HEK293 (cell line): ENCODE results near the gene TRAF4.
A peak's percentile ranks its signal among the peaks of the same experiment; 100 is the strongest.

Experiments
- AEBP2 ChIP-seq: fragments of 450-650 bp; formaldehyde crosslinking; IDR thresholded peaks from 2 replicates; pipeline ENCODE4 v1.5.1; 2016; ENCODE audit warnings: missing biosample characterization, missing genetic modification characterization, borderline replicate concordance
- CTCF ChIP-seq: fragments of 450-650 bp; formaldehyde crosslinking; IDR thresholded peaks from 2 replicates; pipeline ENCODE4 v1.5.1; 2016; ENCODE audit warnings: missing biosample characterization, missing genetic modification characterization
- HOXC10 ChIP-seq: sonication (generic); formaldehyde crosslinking; IDR thresholded peaks from 2 replicates; pipeline ENCODE4 v1.8.1; 2023; ENCODE audit warnings: mild to moderate bottlenecking, missing genetic modification reagents
- PRDM2 ChIP-seq: fragments of 450-650 bp; formaldehyde crosslinking; IDR thresholded peaks from 2 replicates; pipeline ENCODE4 v1.5.1; 2016; ENCODE audit warnings: missing biosample characterization, missing genetic modification characterization, borderline replicate concordance
- PRDM4 ChIP-seq: fragments of 450-650 bp; formaldehyde crosslinking; IDR thresholded peaks from 2 replicates; pipeline ENCODE4 v1.5.1; 2017; ENCODE audit warnings: missing biosample characterization, missing genetic modification characterization
- RBAK ChIP-seq: fragments of 450-650 bp; formaldehyde crosslinking; IDR thresholded peaks from 2 replicates; pipeline ENCODE4 v1.5.1; 2016; ENCODE audit warnings: missing biosample characterization, missing genetic modification characterization
- REPIN1 ChIP-seq: fragments of 450-650 bp; formaldehyde crosslinking; IDR thresholded peaks from 2 replicates; pipeline ENCODE4 v1.5.1; 2017; ENCODE audit warnings: missing biosample characterization, missing genetic modification characterization, low read depth
- SALL2 ChIP-seq: fragments of 450-650 bp; formaldehyde crosslinking; IDR thresholded peaks from 2 replicates; pipeline ENCODE4 v1.5.0; 2017; ENCODE audit warnings: missing biosample characterization, mild to moderate bottlenecking, missing genetic modification characterization, borderline replicate concordance
- SCRT1 ChIP-seq: fragments of 450-650 bp; formaldehyde crosslinking; IDR thresholded peaks from 2 replicates; pipeline ENCODE4 v1.5.1; 2016; ENCODE audit warnings: missing biosample characterization, missing genetic modification characterization, borderline replicate concordance
- ZBTB21 ChIP-seq: fragments of 450-650 bp; formaldehyde crosslinking; IDR thresholded peaks from 2 replicates; pipeline ENCODE4 v1.5.1; 2017; ENCODE audit warnings: missing biosample characterization, missing genetic modification characterization
- ZBTB6 ChIP-seq: fragments of 450-650 bp; formaldehyde crosslinking; IDR thresholded peaks from 2 replicates; pipeline ENCODE4 v1.5.1; 2017; ENCODE audit warnings: missing biosample characterization, missing genetic modification characterization
- ZFP37 ChIP-seq: fragments of 450-650 bp; formaldehyde crosslinking; IDR thresholded peaks from 2 replicates; pipeline ENCODE4 v1.5.1; 2016; ENCODE audit warnings: missing biosample characterization, missing genetic modification characterization
- ZNF112 ChIP-seq: fragments of 450-650 bp; formaldehyde crosslinking; IDR thresholded peaks from 2 replicates; pipeline ENCODE4 v1.5.0; 2017; ENCODE audit warnings: missing biosample characterization, missing genetic modification characterization
- ZNF155 ChIP-seq: fragments of 450-650 bp; formaldehyde crosslinking; IDR thresholded peaks from 2 replicates; pipeline ENCODE4 v1.5.1; 2016; ENCODE audit warnings: missing biosample characterization, missing genetic modification characterization
- ZNF266 ChIP-seq: fragments of 450-650 bp; formaldehyde crosslinking; IDR thresholded peaks from 2 replicates; pipeline ENCODE4 v1.5.1; 2016; ENCODE audit warnings: missing biosample characterization, missing genetic modification characterization, low read depth
- ZNF362 ChIP-seq: fragments of 450-650 bp; formaldehyde crosslinking; IDR thresholded peaks from 2 replicates; pipeline ENCODE4 v1.5.1; 2016; ENCODE audit warnings: missing biosample characterization, missing genetic modification characterization
- ZNF404 ChIP-seq: fragments of 450-650 bp; formaldehyde crosslinking; IDR thresholded peaks from 2 replicates; pipeline ENCODE4 v1.5.1; 2017; ENCODE audit warnings: missing biosample characterization, missing genetic modification characterization
- ZNF449 ChIP-seq: fragments of 450-650 bp; formaldehyde crosslinking; IDR thresholded peaks from 2 replicates; pipeline ENCODE4 v1.5.1; 2017; ENCODE audit warnings: missing biosample characterization, mild to moderate bottlenecking, missing genetic modification characterization, moderate library complexity
- ZNF558 ChIP-seq: fragments of 450-650 bp; formaldehyde crosslinking; IDR thresholded peaks from 2 replicates; pipeline ENCODE4 v1.5.1; 2016; ENCODE audit warnings: missing biosample characterization, missing genetic modification characterization
- ZNF677 ChIP-seq: fragments of 450-650 bp; IDR thresholded peaks from 2 replicates; pipeline ENCODE4 v1.5.0; 2018; ENCODE audit warnings: missing biosample characterization, mild to moderate bottlenecking, missing genetic modification characterization, moderate library complexity
- ZNF776 ChIP-seq: fragments of 450-650 bp; formaldehyde crosslinking; IDR thresholded peaks from 2 replicates; pipeline ENCODE4 v1.5.0; 2017; ENCODE audit warnings: missing biosample characterization, missing genetic modification characterization, borderline replicate concordance
- ZNF792 ChIP-seq: fragments of 450-650 bp; formaldehyde crosslinking; IDR thresholded peaks from 2 replicates; pipeline ENCODE4 v1.5.1; 2016; ENCODE audit warnings: missing biosample characterization, missing genetic modification characterization
- ZSCAN16 ChIP-seq: fragments of 450-650 bp; formaldehyde crosslinking; IDR thresholded peaks from 2 replicates; pipeline ENCODE4 v1.5.1; 2016; ENCODE audit warnings: missing biosample characterization, missing genetic modification characterization

Gene TRAF4

GRCh38 chr17:28710861-28711722 lies 32.7 kb upstream of the TRAF4 start (continued):
- TF ChIP-seq ZSCAN16 (tag by site-specific recombination), result no peak
- peak; percentile 70; the same call in 1 of the 2 replicates for TF ChIP-seq REPIN1
- no peak; the same call in 1 of the 2 replicates for TF ChIP-seq ZNF677 (tag by site-specific recombination)
- TF ChIP-seq ZNF155, result no peak
- no peak for TF ChIP-seq ZNF266
- TF ChIP-seq SCRT1 (tag by site-specific recombination), result no peak
- no peak for TF ChIP-seq SALL2 (tag by site-specific recombination)
- no peak for TF ChIP-seq CTCF (tag by site-specific recombination)
- TF ChIP-seq ZNF404 (tag by site-specific recombination), result no peak
- no peak for TF ChIP-seq PRDM2 (tag by site-specific recombination)
- peak; percentile 38; the same call in 1 of the 2 replicates for TF ChIP-seq PRDM4 (tag by site-specific recombination)
- TF ChIP-seq RBAK (tag by site-specific recombination), result no peak
- TF ChIP-seq ZBTB21 (tag by site-specific recombination), result no peak
- 0 out of 2 replicates have a peak, but pooled peaks have one; percentile 6 for TF ChIP-seq HOXC10 (CRISPR knock-in tag)
- no peak for TF ChIP-seq ZNF362 (tag by site-specific recombination)
- TF ChIP-seq ZNF449, result no peak
- no peak for TF ChIP-seq ZBTB6 (tag by site-specific recombination)
- no peak for TF ChIP-seq ZNF112 (tag by site-specific recombination)
- TF ChIP-seq ZNF792 (tag by site-specific recombination), result no peak
- TF ChIP-seq ZNF776, result no peak
- TF ChIP-seq ZFP37, result peak; percentile 69
- TF ChIP-seq ZNF558, result no peak
- TF ChIP-seq AEBP2 (tag by site-specific recombination), result no peak
